ENCODE measurements around the gene EARS2. TPM values are rescaled to one million over a fixed set of nuclear protein-coding genes. Genes with fewer than 3 reads are reported as not detected.
A peak's percentile ranks its signal among the peaks of the same experiment; 100 is the strongest.

The EARS2 gene
- 10 to 100 TPM; 11.5 to 38.8 (median 15.9) TPM for total RNA-seq

GRCh38 chr16:23556881-23557778 lies at the start of gene EARS2, which contains the start of gene UBFD1:
Gene EARS2 (minus strand): TSS chr16:23557350. CDS start chr16:23557343, 7 bp downstream.
Gene UBFD1 (plus strand): TSS chr16:23557727. CDS start chr16:23557743, 16 bp downstream.
- WGBS, 2 donors = 2 to 4% methylated on average over 18 to 41 of the region's 65 CpGs
- H3K4me1 ChIP-seq = peaks cover 19 to 44% (median 24%) of the 10 kb centered on the region in 4 donors
- H3K9me3 ChIP-seq = no peaks in the 10 kb centered on the region
- TF ChIP-seq EP300 (IDR thresholded peaks at IDR 0.05) (peak in 1 of 4 donors; percentile 50), CTCF (IDR thresholded peaks at IDR 0.05) (peak; percentile 87 to 99 (median 98)), POLR2AphosphoS5 (IDR thresholded peaks at IDR 0.05) (peak; percentile 69 to 73), POLR2A (IDR thresholded peaks at IDR 0.05) (peak in 3 of 4 donors; percentile 20 to 55 (median 27))
- ATAC-seq (ENCODE audit: low FRiP score in 2 of 2) = peak; percentile 97 to 98
- DNase-seq = peak; percentile 98 to 99
- peak within 1 kb of the TSS; percentile 83 to 92 (median 88) for H3K27ac ChIP-seq
- H3K36me3 ChIP-seq = peaks cover under 1 to 45% (median 22%) of the 10 kb centered on the region in 4 donors
- H3K4me3 ChIP-seq = peak within 1 kb of the TSS; percentile 81 to 91 (median 84)
- H3K27me3 ChIP-seq = no peaks in the 10 kb centered on the region

- peaks cover 12 to 27% (median 17%) of the 10 kb centered on the region in 4 donors for H3K4me1 ChIP-seq
- H3K27me3 ChIP-seq = no peaks in the 10 kb centered on the region
- no peak for ATAC-seq (ENCODE audit: low FRiP score in 2 of 2)
- no peak overlapping the region for H3K27ac ChIP-seq
- peaks cover 0 to 23% (median 12%) of the 10 kb centered on the region in 4 donors for H3K36me3 ChIP-seq
- H3K4me3 ChIP-seq = no peak overlapping the region
- DNase-seq = no peak
- TF ChIP-seq CTCF (IDR thresholded peaks at IDR 0.05) (peak in 1 of 6 experiments; percentile 6), POLR2A (IDR thresholded peaks at IDR 0.05) (no peak)
- 83 to 86% methylated on average over 11 of the region's 11 CpGs for WGBS, 2 donors
- H3K9me3 ChIP-seq = no peaks in the 10 kb centered on the region
Observed at GRCh38 chr16:23597003-23597756, 40.0 kb upstream of the EARS2 start.

- peaks cover 5 to 29% (median 15%) of the 10 kb centered on the region in 4 donors for H3K36me3 ChIP-seq
- 4 to 7% methylated on average over 19 to 32 of the region's 67 CpGs for WGBS, 2 donors
- TF ChIP-seq POLR2A (IDR thresholded peaks at IDR 0.05) (peak in 1 of 4 donors; percentile 46), EP300 (IDR thresholded peaks at IDR 0.05) (no peak), CTCF (IDR thresholded peaks at IDR 0.05) (peak; percentile 98 to 100 (median 100)), POLR2AphosphoS5 (IDR thresholded peaks at IDR 0.05) (peak; percentile 29 to 87)
- no peaks in the 10 kb centered on the region for H3K9me3 ChIP-seq
- peak within 1 kb of the TSS; percentile 78 to 96 (median 82) for H3K4me3 ChIP-seq
- no peaks in the 10 kb centered on the region for H3K27me3 ChIP-seq
- peak; percentile 99 to 100 for ATAC-seq (ENCODE audit: low FRiP score in 2 of 2)
- DNase-seq = peak; percentile 93 to 99
- peak within 1 kb of the TSS; percentile 69 to 90 (median 86) for H3K27ac ChIP-seq
- peaks cover 16 to 27% (median 17%) of the 10 kb centered on the region in 4 donors for H3K4me1 ChIP-seq
Observed at GRCh38 chr16:23595951-23596720, 39.0 kb upstream of the EARS2 start, which contains the start of gene NDUFAB1. Gene NDUFAB1 (minus strand): TSS chr16:23596316. CDS start chr16:23596290, 26 bp downstream.

GRCh38 chr16:23595246-23595950 lies 38.2 kb upstream of the EARS2 start:
- Histone ChIP-seq H3K36me3 (peaks cover 5 to 33% (median 22%) of the 10 kb centered on the region in 4 donors), H3K9me3 (no peaks in the 10 kb centered on the region), H3K4me1 (peaks cover 16 to 27% (median 17%) of the 10 kb centered on the region in 4 donors), H3K27me3 (no peaks in the 10 kb centered on the region), H3K27ac (peak overlapping the region; percentile 69 to 90 (median 86)), H3K4me3 (peak overlapping the region; percentile 78 to 96 (median 82))
- DNase-seq (no peak), ATAC-seq (ENCODE audit: low FRiP score in 2 of 2) (no peak)
- 21 to 23% methylated on average over 29 to 31 of the region's 34 CpGs for WGBS, 2 donors
- TF ChIP-seq POLR2A (IDR thresholded peaks at IDR 0.05) = no peak
- TF ChIP-seq CTCF (IDR thresholded peaks at IDR 0.05) = no peak
- no peak for TF ChIP-seq EP300 (IDR thresholded peaks at IDR 0.05)
- TF ChIP-seq POLR2AphosphoS5 (IDR thresholded peaks at IDR 0.05) = no peak
